IPS-NIHi11 (cell line): Measurements from ENCODE around the gene TCF7L1.
A peak's percentile ranks its signal among the peaks of the same experiment; 100 is the strongest.
"Not testable (repeated sequence)": the region's sequence is repeated elsewhere in the genome, so short reads cannot be mapped to it uniquely, and the experiment has no call there.

Source experiments
- DNase-seq: peaks from one replicate; pipeline ENCODE4 v3.0.0; 2012; ENCODE audit warnings: mixed read lengths, low spot score

The TCF7L1 gene

GRCh38 chr2:85325466-85325811 is 192.2 kb downstream of the TCF7L1 start:
- no peak for DNase-seq

- no peak for DNase-seq
These were observed 193.4 kb downstream of the TCF7L1 start for GRCh38 chr2:85326406-85327159.

- DNase-seq = no peak
These were observed 194.1 kb downstream of the TCF7L1 start for GRCh38 chr2:85327160-85327821.

- DNase-seq = peak; percentile 98
These were observed 194.8 kb downstream of the TCF7L1 start, which contains the start of gene TGOLN2 for GRCh38 chr2:85327822-85328617. Gene TGOLN2 (minus strand): TSS chr2:85327989. CDS start chr2:85327962, 27 bp downstream.

GRCh38 chr2:85329181-85329651 is 196.0 kb downstream of the TCF7L1 start:
- DNase-seq = no peak

- DNase-seq = not testable (repeated sequence)
These were observed 196.5 kb downstream of the TCF7L1 start for GRCh38 chr2:85329701-85330100.

GRCh38 chr2:85330839-85331636 is 197.8 kb downstream of the TCF7L1 start:
- no peak for DNase-seq

GRCh38 chr2:85333877-85334276 is 200.7 kb downstream of the TCF7L1 start:
- not testable (repeated sequence) for DNase-seq

GRCh38 chr2:85334928-85335327 is 201.7 kb downstream of the TCF7L1 start:
- no peak for DNase-seq

- DNase-seq = no peak
These were observed 207.1 kb downstream of the TCF7L1 start for GRCh38 chr2:85340034-85340892.

GRCh38 chr2:85341269-85342029 is 208.3 kb downstream of the TCF7L1 start:
- DNase-seq = no peak

- peak; percentile 49 for DNase-seq
These were observed 209.0 kb downstream of the TCF7L1 start for GRCh38 chr2:85342156-85342555.

- not testable (repeated sequence) for DNase-seq
These were observed 210.2 kb downstream of the TCF7L1 start for GRCh38 chr2:85343207-85343895.

GRCh38 chr2:85344356-85344954 is 211.3 kb downstream of the TCF7L1 start:
- DNase-seq = no peak

- no peak for DNase-seq
These were observed 214.4 kb downstream of the TCF7L1 start for GRCh38 chr2:85347599-85347998.

GRCh38 chr2:85353876-85354285 is 220.7 kb downstream of the TCF7L1 start:
- peak; percentile 34 for DNase-seq

GRCh38 chr2:85354286-85355072 is 221.3 kb downstream of the TCF7L1 start, which contains the start of the genes ELMOD3 and RETSAT:
Gene ELMOD3 (plus strand): TSS chr2:85354769. CDS start chr2:85357199, 2,430 bp downstream.
Gene RETSAT (minus strand): TSS chr2:85354528. CDS start chr2:85354507, 21 bp downstream.
- peak; percentile 99 for DNase-seq

GRCh38 chr2:85355073-85355410 is 221.8 kb downstream of the TCF7L1 start:
- no peak for DNase-seq
